Measurements from ENCODE around the gene PLOD1. TPM values are rescaled to one million over a fixed set of nuclear protein-coding genes. Genes with fewer than 3 reads are reported as not detected.
"Not testable (repeated sequence)": the region's sequence is repeated elsewhere in the genome, so short reads cannot be mapped to it uniquely, and the experiment has no call there.

PLOD1 gene
- total and polyA plus RNA-seq, 8 donors = 8.2 to 56.2 (median 35.2) TPM

DNA sequence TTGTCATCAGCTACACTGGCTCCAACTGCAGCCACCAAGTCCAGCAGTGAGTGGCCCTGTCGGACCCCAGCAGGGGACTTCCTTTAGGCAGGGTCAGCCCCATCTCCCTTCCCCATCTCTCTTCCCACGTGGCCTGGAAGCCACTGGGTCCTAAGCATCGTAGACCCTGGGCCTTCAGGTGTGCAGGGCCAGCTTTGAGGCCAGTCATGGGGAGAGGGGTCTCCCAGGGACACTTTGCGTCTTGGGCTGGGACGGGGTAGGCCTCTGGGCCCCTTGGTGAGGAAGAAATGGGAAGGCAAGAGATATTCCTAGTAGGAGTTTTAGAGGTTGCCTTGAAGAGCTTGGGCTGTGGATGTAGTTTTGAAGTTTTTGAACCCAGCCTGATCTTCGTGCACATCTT lies 72.7 kb downstream of the PLOD1 start:
- Histone ChIP-seq H3K4me3 (no peak overlapping the region), H3K27ac (no peak overlapping the region), H3K9me3 (no peaks in the 10 kb centered on the region), H3K4me1 (no peaks in the 10 kb centered on the region), H3K36me3 (peaks cover 84 to 100% (median 99%) of the 10 kb centered on the region in 4 donors), H3K27me3 (no peaks in the 10 kb centered on the region)
- 86 to 96% (median 92%) methylated on average over 6 of the region's 6 CpGs for WGBS, 5 donors
- TF ChIP-seq EP300 (IDR thresholded peaks at IDR 0.05) (no peak), CTCF (IDR thresholded peaks at IDR 0.05) (no peak), POLR2A (IDR thresholded peaks at IDR 0.05) (no peak), POLR2AphosphoS5 (IDR thresholded peaks at IDR 0.05) (no peak)
- intact Hi-C loops (cut with DNase I; ENCODE audit: low total_unique reads) = no loop called here
- no peak for DNase-seq

DNA sequence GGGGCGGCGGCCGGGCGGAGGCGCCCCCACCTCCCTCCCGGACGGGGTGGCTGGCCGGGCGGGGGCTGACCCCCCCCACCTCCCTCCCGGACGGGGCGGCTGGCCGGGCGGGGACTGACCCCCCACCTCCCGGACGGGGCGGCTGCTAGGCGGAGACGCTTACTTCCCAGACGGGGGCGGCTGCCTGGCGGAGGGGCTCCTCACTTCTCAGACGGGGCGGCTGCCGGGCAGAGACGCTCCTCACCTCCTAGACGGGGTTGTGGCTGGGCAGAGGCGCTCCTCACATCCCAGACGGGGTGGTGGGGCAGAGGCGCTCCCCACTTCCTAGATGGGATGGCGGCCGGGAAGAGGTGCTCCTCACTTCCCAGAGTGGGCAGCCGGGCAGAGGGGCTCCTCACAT lies 73.8 kb downstream of the PLOD1 start:
- H3K27ac ChIP-seq; H3K4me1 ChIP-seq; DNase-seq; H3K9me3 ChIP-seq; H3K4me3 ChIP-seq; intact Hi-C loops (cut with DNase I; ENCODE audit: low total_unique reads); H3K27me3 ChIP-seq: not testable (repeated sequence)
- peaks cover 79 to 99% (median 98%) of the 10 kb centered on the region in 4 donors for H3K36me3 ChIP-seq
- 84 to 100% (median 93%) methylated on average over 2 to 33 of the region's 33 CpGs for WGBS, 5 donors

DNA sequence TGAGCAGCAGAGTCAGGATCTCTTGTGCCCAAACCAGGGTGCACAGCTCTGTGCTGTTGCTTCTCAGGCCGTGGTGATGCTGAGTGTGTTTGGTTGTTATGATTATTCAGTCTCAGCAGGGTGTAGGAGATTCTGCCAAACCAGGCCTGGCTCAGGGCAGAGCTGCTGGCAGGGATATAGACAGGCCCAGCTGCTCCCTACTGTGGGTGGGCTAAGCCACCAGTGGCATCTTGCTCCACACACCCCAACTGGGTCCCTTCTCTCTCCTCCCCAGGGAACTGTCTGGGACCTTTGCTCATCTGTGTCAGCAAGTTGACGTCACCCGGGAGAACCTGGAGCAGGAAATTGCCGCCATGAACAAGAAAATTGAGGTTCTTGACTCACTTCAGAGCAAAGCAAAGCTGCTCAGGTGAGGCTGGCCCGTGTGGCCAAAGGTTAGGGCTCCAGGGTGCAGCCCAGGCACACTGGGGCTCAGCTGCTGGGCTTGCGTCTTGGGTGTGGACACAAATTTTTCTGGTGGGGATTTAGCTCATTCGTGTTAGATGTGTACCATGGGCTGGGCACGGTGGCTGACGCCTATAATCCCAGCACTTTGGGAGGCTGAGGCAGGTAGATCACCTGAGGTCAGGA lies 74.9 kb downstream of the PLOD1 start:
- no peaks in the 10 kb centered on the region for H3K9me3 ChIP-seq
- no peak for DNase-seq
- H3K27ac ChIP-seq = no peak overlapping the region
- WGBS, 5 donors = 91 to 96% (median 92%) methylated on average over 8 to 9 of the region's 9 CpGs
- TF ChIP-seq POLR2A (IDR thresholded peaks at IDR 0.05) = no peak
- H3K4me3 ChIP-seq = no peak overlapping the region
- intact Hi-C loops (cut with DNase I; ENCODE audit: low total_unique reads) = no loop called here
- no peaks in the 10 kb centered on the region for H3K27me3 ChIP-seq
- no peaks in the 10 kb centered on the region for H3K4me1 ChIP-seq
- peaks cover 68 to 98% (median 94%) of the 10 kb centered on the region in 4 donors for H3K36me3 ChIP-seq

DNA sequence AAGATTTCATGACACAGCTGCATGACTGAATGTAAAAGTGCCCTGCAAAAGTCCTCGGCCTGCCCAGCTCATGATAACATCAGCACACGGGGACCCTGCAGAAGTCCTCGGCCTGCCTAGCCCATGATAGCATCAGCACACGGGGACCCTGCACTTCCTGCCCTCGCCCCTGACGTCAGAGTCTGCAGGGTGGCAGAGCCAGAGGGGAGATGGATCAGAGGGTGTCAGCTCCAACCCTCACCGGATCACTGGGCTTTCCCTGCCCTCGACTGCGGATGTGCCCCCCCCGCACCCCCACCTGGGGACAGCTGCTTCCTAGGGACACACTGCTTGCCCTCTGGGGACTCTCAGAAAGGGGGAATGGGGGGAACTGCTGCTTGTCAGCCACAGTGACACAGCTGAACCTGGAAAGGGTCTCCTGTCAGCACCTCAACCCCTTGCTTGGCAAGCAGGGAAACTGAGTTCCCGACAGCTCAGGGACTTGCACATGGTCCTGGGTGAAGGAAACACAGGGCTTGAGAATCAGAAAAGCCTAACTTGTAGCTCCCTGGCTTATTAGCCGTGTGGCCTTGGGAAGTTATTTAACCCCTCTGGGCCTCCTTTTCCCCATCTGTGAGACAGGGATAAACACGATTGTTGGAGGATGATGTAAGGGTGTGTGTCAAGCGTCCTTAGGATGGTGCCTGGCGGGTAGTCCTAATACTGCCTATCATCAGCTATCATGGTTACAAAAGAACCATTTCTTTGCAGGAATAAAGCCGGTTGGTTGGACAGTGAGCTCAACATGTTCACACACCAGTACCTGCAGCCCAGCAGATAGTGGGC lies 76.4 kb downstream of the PLOD1 start:
- no peak for TF ChIP-seq EP300 (IDR thresholded peaks at IDR 0.05)
- TF ChIP-seq POLR2A (IDR thresholded peaks at IDR 0.05) = no peak
- no peak for TF ChIP-seq POLR2AphosphoS5 (IDR thresholded peaks at IDR 0.05)
- TF ChIP-seq CTCF (IDR thresholded peaks at IDR 0.05) = no peak
- Histone ChIP-seq H3K4me3 (no peak overlapping the region), H3K27ac (no peak overlapping the region), H3K9me3 (no peaks in the 10 kb centered on the region), H3K36me3 (peaks cover 53 to 85% (median 80%) of the 10 kb centered on the region in 4 donors), H3K4me1 (no peaks in the 10 kb centered on the region), H3K27me3 (no peaks in the 10 kb centered on the region)
- 80 to 92% (median 88%) methylated on average over 15 to 16 of the region's 16 CpGs for WGBS, 5 donors
- no peak for DNase-seq
- intact Hi-C loops (cut with DNase I; ENCODE audit: low total_unique reads) = no loop called here

DNA sequence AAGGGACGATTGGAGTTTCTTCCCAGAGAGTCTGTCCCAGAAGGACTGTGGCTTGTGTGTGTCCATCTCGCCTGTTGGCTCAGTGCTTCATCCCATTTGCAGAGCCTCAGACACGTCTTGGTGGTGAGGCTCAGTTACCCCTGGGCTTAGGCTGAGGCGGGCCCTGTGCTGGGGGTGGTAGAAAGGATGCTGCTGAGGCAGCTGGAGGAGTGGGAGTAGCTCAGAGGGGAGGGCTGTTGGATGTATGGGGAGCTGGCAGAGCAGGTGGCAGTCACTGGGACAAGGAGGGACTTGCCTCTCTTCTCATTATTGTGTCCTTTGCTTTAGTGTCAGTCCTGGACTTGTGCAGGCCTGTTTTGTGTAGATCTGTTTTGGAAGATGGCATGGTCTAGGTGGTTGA lies 77.5 kb downstream of the PLOD1 start:
- no peak for DNase-seq
- Histone ChIP-seq H3K27me3 (no peaks in the 10 kb centered on the region), H3K36me3 (peaks cover 44 to 75% (median 69%) of the 10 kb centered on the region in 4 donors), H3K4me3 (no peak overlapping the region), H3K27ac (no peak overlapping the region), H3K9me3 (no peaks in the 10 kb centered on the region), H3K4me1 (no peaks in the 10 kb centered on the region)
- intact Hi-C loops (cut with DNase I; ENCODE audit: low total_unique reads) = no loop called here
- no peak for TF ChIP-seq EP300 (IDR thresholded peaks at IDR 0.05)
- TF ChIP-seq CTCF (IDR thresholded peaks at IDR 0.05) = no peak
- no peak for TF ChIP-seq POLR2A (IDR thresholded peaks at IDR 0.05)
- no peak for TF ChIP-seq POLR2AphosphoS5 (IDR thresholded peaks at IDR 0.05)
- WGBS, 5 donors = 92 to 100% (median 95%) methylated on average over 4 of the region's 4 CpGs
